ENCODE data around the gene AKR1B15.
A peak's percentile ranks its signal among the peaks of the same experiment; 100 is the strongest.

Gene AKR1B15

GRCh38 chr7:134618756-134619530 is 70.0 kb downstream of the AKR1B15 start:
- Histone ChIP-seq H3K18ac (ENCODE audit: low read depth in 1 of 2, low read length in 2 of 2) (no peak overlapping the region), H3K4me1 (ENCODE audit: control insufficient read depth, insufficient read depth, low read depth, low read length) (no peaks in the 10 kb centered on the region), H4K8ac (ENCODE audit: low read length) (no peak overlapping the region), H3K27ac (ENCODE audit: low read length, poor library complexity, severe bottlenecking) (no peak overlapping the region), H2BK12ac (ENCODE audit: low read length in 2 of 2) (no peak overlapping the region), H3K9me3 (ENCODE audit: control insufficient read depth, low read length) (no peaks in the 10 kb centered on the region), H2BK120ac (ENCODE audit: low read depth, low read length) (no peak overlapping the region), H3K27me3 (ENCODE audit: control insufficient read depth in 1 of 2, insufficient read depth in 1 of 2, low read length in 2 of 2) (no peaks in the 10 kb centered on the region), H3K4ac (ENCODE audit: low read depth in 1 of 2, low read length in 2 of 2) (no peak overlapping the region), H3K14ac (ENCODE audit: low read length in 2 of 2) (no peak overlapping the region), H4K91ac (ENCODE audit: low read length) (no peak overlapping the region), H2AFZ (ENCODE audit: low read depth, low read length) (no peak overlapping the region), H3K36me3 (ENCODE audit: control insufficient read depth in 1 of 2, insufficient read depth in 2 of 2, low read depth in 1 of 2, low read length in 2 of 2) (no peaks in the 10 kb centered on the region), H3K9ac (ENCODE audit: low read length) (peak overlapping the region; percentile 87), H2BK15ac (ENCODE audit: low read depth, poor library complexity, severe bottlenecking) (no peak overlapping the region), H3K23ac (ENCODE audit: low read length in 2 of 2) (no peak overlapping the region), H3K4me2 (ENCODE audit: low read length, poor library complexity, severe bottlenecking) (no peak overlapping the region), H3K4me3 (ENCODE audit: insufficient read depth in 1 of 2, low read depth in 1 of 2, low read length in 2 of 2) (peak overlapping the region in 1 of 2 experiments; percentile 43), H3K79me1 (replicated peaks; ENCODE audit: low read length, poor library complexity, severe bottlenecking) (no peaks in the 10 kb centered on the region), H2AK5ac (ENCODE audit: low read length, severe bottlenecking) (no peak overlapping the region), H2BK5ac (ENCODE audit: low read depth, low read length, poor library complexity, severe bottlenecking) (no peak overlapping the region)
- DNase-seq: peak; percentile 36
- 71% methylated on average over 4 of the region's 5 CpGs for WGBS

GRCh38 chr7:134619627-134620331 is 70.9 kb downstream of the AKR1B15 start:
- Histone ChIP-seq H3K4me2 (ENCODE audit: low read length, poor library complexity, severe bottlenecking) (no peak overlapping the region), H3K23ac (ENCODE audit: low read length in 2 of 2) (no peak overlapping the region), H2BK15ac (ENCODE audit: low read depth, poor library complexity, severe bottlenecking) (no peak overlapping the region), H3K9ac (ENCODE audit: low read length) (peak overlapping the region; percentile 87), H2BK120ac (ENCODE audit: low read depth, low read length) (no peak overlapping the region), H3K18ac (ENCODE audit: low read depth in 1 of 2, low read length in 2 of 2) (no peak overlapping the region), H2BK5ac (ENCODE audit: low read depth, low read length, poor library complexity, severe bottlenecking) (no peak overlapping the region), H3K36me3 (ENCODE audit: control insufficient read depth in 1 of 2, insufficient read depth in 2 of 2, low read depth in 1 of 2, low read length in 2 of 2) (no peaks in the 10 kb centered on the region), H2AK5ac (ENCODE audit: low read length, severe bottlenecking) (no peak overlapping the region), H3K14ac (ENCODE audit: low read length in 2 of 2) (no peak overlapping the region), H3K27me3 (ENCODE audit: control insufficient read depth in 1 of 2, insufficient read depth in 1 of 2, low read length in 2 of 2) (no peaks in the 10 kb centered on the region), H3K27ac (ENCODE audit: low read length, poor library complexity, severe bottlenecking) (no peak overlapping the region), H4K8ac (ENCODE audit: low read length) (no peak overlapping the region), H3K79me1 (replicated peaks; ENCODE audit: low read length, poor library complexity, severe bottlenecking) (no peaks in the 10 kb centered on the region), H3K4me1 (ENCODE audit: control insufficient read depth, insufficient read depth, low read depth, low read length) (no peaks in the 10 kb centered on the region), H3K9me3 (ENCODE audit: control insufficient read depth, low read length) (no peaks in the 10 kb centered on the region), H4K91ac (ENCODE audit: low read length) (no peak overlapping the region), H3K4ac (ENCODE audit: low read depth in 1 of 2, low read length in 2 of 2) (no peak overlapping the region), H2AFZ (ENCODE audit: low read depth, low read length) (no peak overlapping the region), H3K4me3 (ENCODE audit: insufficient read depth in 1 of 2, low read depth in 1 of 2, low read length in 2 of 2) (peak overlapping the region in 1 of 2 experiments; percentile 43), H2BK12ac (ENCODE audit: low read length in 2 of 2) (no peak overlapping the region)
- 68% methylated on average over 2 of the region's 2 CpGs for WGBS
- DNase-seq: peak; percentile 72

GRCh38 chr7:134622303-134622995 is 73.5 kb downstream of the AKR1B15 start:
- H4K8ac ChIP-seq (ENCODE audit: low read length): no peak overlapping the region
- no peak overlapping the region for H3K4me3 ChIP-seq (ENCODE audit: insufficient read depth in 1 of 2, low read depth in 1 of 2, low read length in 2 of 2)
- no peak overlapping the region for H3K4ac ChIP-seq (ENCODE audit: low read depth in 1 of 2, low read length in 2 of 2)
- no peak overlapping the region for H2AFZ ChIP-seq (ENCODE audit: low read depth, low read length)
- no peak overlapping the region for H3K27ac ChIP-seq (ENCODE audit: low read length, poor library complexity, severe bottlenecking)
- no peak for DNase-seq
- H2BK15ac ChIP-seq (ENCODE audit: low read depth, poor library complexity, severe bottlenecking): no peak overlapping the region
- WGBS: 77% methylated on average over 4 of the region's 7 CpGs
- no peak overlapping the region for H3K9ac ChIP-seq (ENCODE audit: low read length)
- no peak overlapping the region for H4K91ac ChIP-seq (ENCODE audit: low read length)
- no peak overlapping the region for H3K4me2 ChIP-seq (ENCODE audit: low read length, poor library complexity, severe bottlenecking)
- H3K23ac ChIP-seq (ENCODE audit: low read length in 2 of 2): no peak overlapping the region
- no peaks in the 10 kb centered on the region for H3K4me1 ChIP-seq (ENCODE audit: control insufficient read depth, insufficient read depth, low read depth, low read length)
- no peaks in the 10 kb centered on the region for H3K36me3 ChIP-seq (ENCODE audit: control insufficient read depth in 1 of 2, insufficient read depth in 2 of 2, low read depth in 1 of 2, low read length in 2 of 2)
- no peak overlapping the region for H2BK5ac ChIP-seq (ENCODE audit: low read depth, low read length, poor library complexity, severe bottlenecking)
- no peak overlapping the region for H2AK5ac ChIP-seq (ENCODE audit: low read length, severe bottlenecking)
- no peak overlapping the region for H2BK12ac ChIP-seq (ENCODE audit: low read length in 2 of 2)
- H3K27me3 ChIP-seq (ENCODE audit: control insufficient read depth in 1 of 2, insufficient read depth in 1 of 2, low read length in 2 of 2): no peaks in the 10 kb centered on the region
- H3K9me3 ChIP-seq (ENCODE audit: control insufficient read depth, low read length): no peaks in the 10 kb centered on the region
- H2BK120ac ChIP-seq (ENCODE audit: low read depth, low read length): no peak overlapping the region
- no peaks in the 10 kb centered on the region for H3K79me1 ChIP-seq (replicated peaks; ENCODE audit: low read length, poor library complexity, severe bottlenecking)
- no peak overlapping the region for H3K14ac ChIP-seq (ENCODE audit: low read length in 2 of 2)
- H3K18ac ChIP-seq (ENCODE audit: low read depth in 1 of 2, low read length in 2 of 2): no peak overlapping the region

GRCh38 chr7:134623193-134623592 is 74.3 kb downstream of the AKR1B15 start:
- Histone ChIP-seq H3K18ac (ENCODE audit: low read depth in 1 of 2, low read length in 2 of 2) (no peak overlapping the region), H3K4me2 (ENCODE audit: low read length, poor library complexity, severe bottlenecking) (no peak overlapping the region), H3K4ac (ENCODE audit: low read depth in 1 of 2, low read length in 2 of 2) (no peak overlapping the region), H3K4me3 (ENCODE audit: insufficient read depth in 1 of 2, low read depth in 1 of 2, low read length in 2 of 2) (no peak overlapping the region), H3K79me1 (replicated peaks; ENCODE audit: low read length, poor library complexity, severe bottlenecking) (no peaks in the 10 kb centered on the region), H2BK15ac (ENCODE audit: low read depth, poor library complexity, severe bottlenecking) (no peak overlapping the region), H3K14ac (ENCODE audit: low read length in 2 of 2) (no peak overlapping the region), H3K27ac (ENCODE audit: low read length, poor library complexity, severe bottlenecking) (no peak overlapping the region), H4K8ac (ENCODE audit: low read length) (no peak overlapping the region), H2AFZ (ENCODE audit: low read depth, low read length) (no peak overlapping the region), H3K9me3 (ENCODE audit: control insufficient read depth, low read length) (no peaks in the 10 kb centered on the region), H3K36me3 (ENCODE audit: control insufficient read depth in 1 of 2, insufficient read depth in 2 of 2, low read depth in 1 of 2, low read length in 2 of 2) (no peaks in the 10 kb centered on the region), H2BK5ac (ENCODE audit: low read depth, low read length, poor library complexity, severe bottlenecking) (no peak overlapping the region), H4K91ac (ENCODE audit: low read length) (no peak overlapping the region), H2BK12ac (ENCODE audit: low read length in 2 of 2) (no peak overlapping the region), H2BK120ac (ENCODE audit: low read depth, low read length) (no peak overlapping the region), H3K9ac (ENCODE audit: low read length) (no peak overlapping the region), H3K23ac (ENCODE audit: low read length in 2 of 2) (no peak overlapping the region), H3K27me3 (ENCODE audit: control insufficient read depth in 1 of 2, insufficient read depth in 1 of 2, low read length in 2 of 2) (no peaks in the 10 kb centered on the region), H3K4me1 (ENCODE audit: control insufficient read depth, insufficient read depth, low read depth, low read length) (no peaks in the 10 kb centered on the region), H2AK5ac (ENCODE audit: low read length, severe bottlenecking) (no peak overlapping the region)
- DNase-seq: no peak
- 80% methylated on average over 1 of the region's 2 CpGs for WGBS
